ENCODE data around the gene TTF2. TPM values are rescaled to one million over a fixed set of nuclear protein-coding genes. Genes with fewer than 3 reads are reported as not detected.

Gene TTF2
- polyA plus RNA-seq, 1 donor from 2014 or later, result 2.6 TPM

- H3K9me2 ChIP-seq (ENCODE audit: insufficient read depth, low read length), result no peaks in the 10 kb centered on the region
- H3F3A ChIP-seq (ENCODE audit: insufficient read depth, low read length, poor library complexity, severe bottlenecking), result no peaks in the 10 kb centered on the region
- H3K4me2 ChIP-seq (ENCODE audit: low read length), result no peak overlapping the region
- no peak overlapping the region for H3K9ac ChIP-seq (ENCODE audit: low read length)
- H3K79me2 ChIP-seq (replicated peaks; ENCODE audit: insufficient read depth, low read length), result no peaks in the 10 kb centered on the region
- H3K27me3 ChIP-seq (ENCODE audit: insufficient read depth, low read depth, low read length), result no peaks in the 10 kb centered on the region
- H4K20me1 ChIP-seq (ENCODE audit: insufficient read depth), result no peaks in the 10 kb centered on the region
- no peak overlapping the region for H3K4me3 ChIP-seq (ENCODE audit: low read length)
- no peaks in the 10 kb centered on the region for H3K36me3 ChIP-seq (ENCODE audit: insufficient read depth, low read length)
- no peak overlapping the region for H3K27ac ChIP-seq (ENCODE audit: low read length)
- no peak overlapping the region for H2AFZ ChIP-seq (ENCODE audit: low read depth, low read length)
- no peaks in the 10 kb centered on the region for H3K9me3 ChIP-seq (ENCODE audit: low read length)
- TF ChIP-seq EP300 (conservative IDR thresholded peaks at IDR 0.05; ENCODE audit: poor library complexity, severe bottlenecking) (no peak), REST (IDR thresholded peaks at IDR 0.05; ENCODE audit: borderline replicate concordance) (no peak), POLR2AphosphoS5 (IDR thresholded peaks at IDR 0.05) (no peak), CTCF (IDR thresholded peaks at IDR 0.05; ENCODE audit: poor library complexity, severe bottlenecking) (no peak), TAF1 (IDR thresholded peaks at IDR 0.05; ENCODE audit: low read depth) (no peak)
These were observed 46.7 kb upstream of the TTF2 start for GRCh38 chr1:117013309-117013858.

- Histone ChIP-seq H3K4me2 (ENCODE audit: low read length) (no peak overlapping the region), H3K27ac (ENCODE audit: low read length) (no peak overlapping the region)
- TF ChIP-seq TAF1 (IDR thresholded peaks at IDR 0.05; ENCODE audit: low read depth) (no peak), POLR2AphosphoS5 (IDR thresholded peaks at IDR 0.05) (no peak), RAD21 (conservative IDR thresholded peaks at IDR 0.05) (no peak), CTCF (IDR thresholded peaks at IDR 0.05; ENCODE audit: poor library complexity, severe bottlenecking) (no peak), EZH2 (IDR thresholded peaks at IDR 0.05; ENCODE audit: borderline replicate concordance, insufficient read depth, low read length, poor library complexity, severe bottlenecking) (no peak), MXI1 (conservative IDR thresholded peaks at IDR 0.05; ENCODE audit: poor library complexity, severe bottlenecking) (no peak), REST (IDR thresholded peaks at IDR 0.05; ENCODE audit: borderline replicate concordance) (no peak), SMC3 (conservative IDR thresholded peaks at IDR 0.05; ENCODE audit: poor library complexity) (no peak), EP300 (conservative IDR thresholded peaks at IDR 0.05; ENCODE audit: poor library complexity, severe bottlenecking) (no peak)
These were observed 45.9 kb upstream of the TTF2 start for GRCh38 chr1:117014209-117014608.

More at GRCh38 chr1:117014209-117014608, 45.9 kb upstream of the TTF2 start:
- Histone ChIP-seq H3K4me3 (ENCODE audit: low read length) (no peak overlapping the region), H3F3A (ENCODE audit: insufficient read depth, low read length, poor library complexity, severe bottlenecking) (no peaks in the 10 kb centered on the region), H3K9me2 (ENCODE audit: insufficient read depth, low read length) (no peaks in the 10 kb centered on the region), H2AFZ (ENCODE audit: low read depth, low read length) (no peak overlapping the region), H3K79me2 (replicated peaks; ENCODE audit: insufficient read depth, low read length) (no peaks in the 10 kb centered on the region), H3K36me3 (ENCODE audit: insufficient read depth, low read length) (no peaks in the 10 kb centered on the region), H3K9ac (ENCODE audit: low read length) (no peak overlapping the region), H3K9me3 (ENCODE audit: low read length) (no peaks in the 10 kb centered on the region), H3K27me3 (ENCODE audit: insufficient read depth, low read depth, low read length) (no peaks in the 10 kb centered on the region), H4K20me1 (ENCODE audit: insufficient read depth) (no peaks in the 10 kb centered on the region)

Measured in neural cell (in vitro differentiated cells).